IMR-90 (cell line): ENCODE measurements around the gene CACNA1G. TPM values are rescaled to one million over a fixed set of nuclear protein-coding genes. Genes with fewer than 3 reads are reported as not detected.

Experiments
- ATAC-seq: fragments of 200-7000 bp; cut with Tn5 transposase; 2 replicates; pipeline ENCODE4 v1.9.1; 2020; ENCODE audit warnings: low read depth, mild to moderate bottlenecking, moderate library complexity
- BruUV-seq: library from RNA; stranded (reverse); fragments of 400-500 nt; replicated peaks from 2 replicates; lab custom pipeline; 2021; lab: Mats Ljungman, UMichigan
- CTCF ChIA-PET: fragments of 300-600 bp; formaldehyde crosslinking; extraction: SDS; loops from one replicate; lab custom pipeline; 2021; ENCODE audit warnings: antibody characterized with exemption; lab: Yijun Ruan, JAX
- POLR2A ChIA-PET: fragments of 300-600 bp; sonication (Branson Sonifier 250); formaldehyde crosslinking; loops from one replicate; lab custom pipeline; 2022; ENCODE audit warnings: antibody characterized with exemption; ENCODE audit not compliant: unreplicated experiment; lab: Charles Lee
- DNase-seq: peaks from one replicate; pipeline ENCODE4 v3.0.0; 2013
- H2AFZ ChIP-seq: replicated peaks from 2 replicates; pipeline ENCODE3; 2013; ENCODE audit warnings: low read length, mild to moderate bottlenecking; ENCODE audit not compliant: poor library complexity
- H2AK5ac ChIP-seq: 2 replicates; pipeline ENCODE4 v1.6.1; 2013; ENCODE audit warnings: low read depth, low read length, inconsistent platforms
- H2AK9ac ChIP-seq: replicated peaks from 2 replicates; pipeline ENCODE3; 2013; ENCODE audit warnings: mild to moderate bottlenecking, low read depth, low read length, moderate library complexity; ENCODE audit not compliant: poor library complexity
- H2BK120ac ChIP-seq: 2 replicates; pipeline ENCODE4 v1.6.1; 2013; ENCODE audit warnings: low read depth, low read length, inconsistent platforms
- H2BK15ac ChIP-seq: 3 replicates; pipeline ENCODE4 v1.6.1; 2013; ENCODE audit warnings: low read depth, low read length, inconsistent platforms
- H2BK20ac ChIP-seq: 2 replicates; pipeline ENCODE4 v1.6.1; 2013; ENCODE audit warnings: low read depth, mild to moderate bottlenecking, inconsistent platforms, low read length, moderate library complexity
- H2BK5ac ChIP-seq: 2 replicates; pipeline ENCODE4 v1.6.1; 2013; ENCODE audit warnings: mild to moderate bottlenecking, low read depth, low read length, inconsistent platforms; ENCODE audit not compliant: poor library complexity, severe bottlenecking
- H3K14ac ChIP-seq: replicated peaks from 2 replicates; pipeline ENCODE4 v1.6.1; 2013; ENCODE audit warnings: low read depth, low read length, inconsistent platforms
- H3K18ac ChIP-seq: 2 replicates; pipeline ENCODE4 v1.6.1; 2013; ENCODE audit warnings: low read depth, low read length, control low read depth
- H3K23ac ChIP-seq: 2 replicates; pipeline ENCODE4 v1.6.1; 2013; ENCODE audit warnings: low read depth, low read length, inconsistent platforms
- H3K27ac ChIP-seq: 2 replicates; pipeline ENCODE4 v1.5.1; 2013; ENCODE audit warnings: mild to moderate bottlenecking, control low read depth, low read length; ENCODE audit not compliant: insufficient read depth
- H3K27me3 ChIP-seq: 2 replicates; pipeline ENCODE4 v1.6.1; 2013; ENCODE audit warnings: low read length; ENCODE audit not compliant: control insufficient read depth, insufficient read depth
- H3K36me3 ChIP-seq: 2 replicates; pipeline ENCODE4 v1.6.1; 2013; ENCODE audit warnings: low read length, mixed read lengths; ENCODE audit not compliant: control insufficient read depth, insufficient read depth
- H3K4ac ChIP-seq: 2 replicates; pipeline ENCODE4 v1.6.1; 2013; ENCODE audit warnings: low read depth, low read length, inconsistent platforms
- H3K4me1 ChIP-seq: 2 replicates; pipeline ENCODE4 v1.6.1; 2013; ENCODE audit warnings: low read length, mixed read lengths; ENCODE audit not compliant: control insufficient read depth, insufficient read depth
- H3K4me2 ChIP-seq: 2 replicates; pipeline ENCODE4 v1.6.1; 2013; ENCODE audit warnings: low read depth, mild to moderate bottlenecking, control low read depth, low read length, moderate library complexity
- H3K4me3 ChIP-seq: 2 replicates; pipeline ENCODE4 v1.5.1; 2013; ENCODE audit warnings: low read depth, mild to moderate bottlenecking, control low read depth, low read length, moderate library complexity; ENCODE audit not compliant: insufficient read depth
- H3K56ac ChIP-seq: 2 replicates; pipeline ENCODE4 v1.6.1; 2013; ENCODE audit warnings: low read length, inconsistent platforms; ENCODE audit not compliant: insufficient read depth; ENCODE audit errors: extremely low read depth
- H3K79me1 ChIP-seq, 2 experiments: 2 replicates each; pipeline ENCODE4 v1.6.1; 2013; ENCODE audit warnings: low read length in 2 of 2, inconsistent platforms in 1 of 2, low read depth in 1 of 2
- H3K9ac ChIP-seq: 2 replicates; pipeline ENCODE4 v1.6.1; 2013; ENCODE audit warnings: low read depth, low read length, control low read depth
- H3K9me1 ChIP-seq: 2 replicates; pipeline ENCODE4 v1.6.1; 2013; ENCODE audit warnings: low read length, inconsistent platforms; ENCODE audit not compliant: insufficient read depth
- H3K9me3 ChIP-seq: 2 replicates; pipeline ENCODE4 v1.6.1; 2013; ENCODE audit warnings: low read length; ENCODE audit not compliant: control insufficient read depth, insufficient read depth
- H4K20me1 ChIP-seq: 2 replicates; pipeline ENCODE4 v1.6.1; 2013; ENCODE audit warnings: low read length, inconsistent platforms; ENCODE audit not compliant: insufficient read depth
- H4K5ac ChIP-seq: 2 replicates; pipeline ENCODE4 v1.6.1; 2013; ENCODE audit warnings: mild to moderate bottlenecking, low read depth, low read length, control low read depth
- H4K8ac ChIP-seq, 2 experiments: 2 replicates each; pipeline ENCODE4 v1.6.1; 2013; ENCODE audit warnings: low read depth in 2 of 2, low read length in 2 of 2, control low read depth in 1 of 2, inconsistent platforms in 1 of 2
- H4K91ac ChIP-seq: 2 replicates; pipeline ENCODE4 v1.6.1; 2013; ENCODE audit warnings: low read depth, low read length, inconsistent platforms; ENCODE audit not compliant: insufficient read depth
- CEBPB ChIP-seq: IDR thresholded peaks from 2 replicates; pipeline ENCODE4 v1.6.1; 2012; ENCODE audit warnings: low read depth, low read length, improper control_type of control experiment
- CHD1 ChIP-seq: IDR thresholded peaks from 2 replicates; pipeline ENCODE4 v1.6.1; 2012; ENCODE audit warnings: low read depth, low read length, improper control_type of control experiment
- CTCF ChIP-seq: conservative IDR thresholded peaks from 2 replicates; pipeline ENCODE4 v1.5.1; 2012; ENCODE audit warnings: mild to moderate bottlenecking, low read depth, low read length, improper control_type of control experiment
- FOS ChIP-seq: fragments of 150-350 bp; IDR thresholded peaks from 2 replicates; pipeline ENCODE4 v1.6.1; 2016; ENCODE audit warnings: low read depth, low read length
- MAFK ChIP-seq: IDR thresholded peaks from 2 replicates; pipeline ENCODE4 v1.6.1; 2012; ENCODE audit warnings: low read depth, low read length, improper control_type of control experiment
- MAZ ChIP-seq: IDR thresholded peaks from 2 replicates; pipeline ENCODE4 v1.6.1; 2012; ENCODE audit warnings: low read depth, mild to moderate bottlenecking, low read length, improper control_type of control experiment, moderate library complexity, borderline replicate concordance
- MXI1 ChIP-seq: IDR thresholded peaks from 2 replicates; pipeline ENCODE4 v1.6.1; 2012; ENCODE audit warnings: low read depth, mild to moderate bottlenecking, low read length, moderate library complexity, borderline replicate concordance
- RAD21 ChIP-seq: IDR thresholded peaks from 2 replicates; pipeline ENCODE4 v1.6.1; 2012; ENCODE audit warnings: low read length, improper control_type of control experiment
- RCOR1 ChIP-seq: IDR thresholded peaks from 2 replicates; pipeline ENCODE4 v1.6.1; 2012; ENCODE audit warnings: mild to moderate bottlenecking, low read length, improper control_type of control experiment; ENCODE audit not compliant: insufficient replicate concordance
- SMC3 ChIP-seq: fragments of 150-350 bp; IDR thresholded peaks from 2 replicates; pipeline ENCODE4 v1.6.1; 2016; ENCODE audit warnings: low read depth, mild to moderate bottlenecking, antibody characterized with exemption, low read length, moderate library complexity
- WGBS, 2 experiments: methylation state at CpG; one replicate each; pipeline versions ENCODE4 v1.1.5 to v1.1.7; 2013; ENCODE audit warnings: missing lambda C conversion rate in 2 of 2; ENCODE audit not compliant: insufficient read length in 1 of 2; ENCODE audit errors: extremely low coverage in 2 of 2; 5-methylcytosine and 5-hydroxymethylcytosine counted together
- dilution Hi-C: fragments of 300-500 bp; cut with HindIII; formaldehyde crosslinking; loops from one replicate; pipeline ENCODE4 v1.14.3; 2018; ENCODE audit warnings: low sequenced_read_pairs; ENCODE audit not compliant: unreplicated experiment
- in situ Hi-C: fragments of 300-500 bp; cut with MboI; formaldehyde crosslinking; loops from 3 replicates; pipeline ENCODE4 v1.14.3; 2019; ENCODE audit warnings: low sequenced_read_pairs, inconsistent platforms, mixed read lengths
- intact Hi-C: fragments of 100-400 bp; cut with micrococcal nuclease; formaldehyde crosslinking; loops from 2 replicates; pipeline ENCODE4 v1.10.0; 2022
- polyA plus RNA-seq, 3 experiments: library from polyadenylated mRNA; depleted of rRNA; stranded (reverse); fragments of >200 nt; gene quantifications; 2 replicates each; pipeline ENCODE4 v1.2.3, GENCODE V29; 2012; ENCODE audit warnings: low replicate concordance in 1 of 3
- total RNA-seq: library from RNA; depleted of rRNA; stranded (reverse); fragments of >200 nt; gene quantifications from 2 replicates; pipeline ENCODE4 v1.2.3, GENCODE V29; 2012
- TF ChIP-seq, protein P1 (sequence below): fragments of 150-350 bp; IDR thresholded peaks from 2 replicates; pipeline ENCODE4 v1.6.1; 2016; ENCODE audit warnings: low read depth, mild to moderate bottlenecking, low read length, moderate library complexity, borderline replicate concordance

The CACNA1G gene
- total and polyA plus RNA-seq, 2 of the 4 experiments (the other 2 are of a cell fraction): under 0.01 to 0.03 TPM

GRCh38 chr17:50571681-50572080, 11.2 kb downstream of the CACNA1G start:
- Histone ChIP-seq H2AK5ac (no peak overlapping the region), H3K4me3 (no peak overlapping the region), H4K20me1 (no peaks in the 10 kb centered on the region), H3K27me3 (peaks cover 48% of the 10 kb centered on the region), H4K91ac (no peak overlapping the region), H3K18ac (no peak overlapping the region), H3K23ac (no peak overlapping the region), H2BK20ac (no peak overlapping the region), H2BK15ac (no peak overlapping the region), H3K36me3 (no peaks in the 10 kb centered on the region), H2BK5ac (no peak overlapping the region), H3K27ac (no peak overlapping the region), H3K14ac (no peak overlapping the region), H3K9me3 (no peaks in the 10 kb centered on the region), H2BK120ac (no peak overlapping the region), H4K5ac (no peak overlapping the region), H3K9ac (no peak overlapping the region), H4K8ac (no peak overlapping the region), H3K4me1 (no peaks in the 10 kb centered on the region), H3K4ac (no peak overlapping the region), H3K9me1 (no peaks in the 10 kb centered on the region), H3K4me2 (no peak overlapping the region), H2AFZ (no peak overlapping the region), H2AK9ac (no peak overlapping the region), H3K56ac (no peak overlapping the region), H3K79me1 (no peaks in the 10 kb centered on the region)
- no TSS peak for BruUV-seq
- in situ Hi-C loops: no loop called here
- no peak for DNase-seq
- intact Hi-C loops: no loop called here
- ATAC-seq: no peak
- dilution Hi-C loops: no loop called here
- CTCF ChIA-PET: no interaction called here
- no peak for TF ChIP-seq RCOR1
- TF ChIP-seq CHD1: no peak
- no peak for TF ChIP-seq SMC3
- TF ChIP-seq CEBPB: no peak
- TF ChIP-seq MAFK: no peak
- no peak for TF ChIP-seq MAZ
- TF ChIP-seq, protein P1, sequence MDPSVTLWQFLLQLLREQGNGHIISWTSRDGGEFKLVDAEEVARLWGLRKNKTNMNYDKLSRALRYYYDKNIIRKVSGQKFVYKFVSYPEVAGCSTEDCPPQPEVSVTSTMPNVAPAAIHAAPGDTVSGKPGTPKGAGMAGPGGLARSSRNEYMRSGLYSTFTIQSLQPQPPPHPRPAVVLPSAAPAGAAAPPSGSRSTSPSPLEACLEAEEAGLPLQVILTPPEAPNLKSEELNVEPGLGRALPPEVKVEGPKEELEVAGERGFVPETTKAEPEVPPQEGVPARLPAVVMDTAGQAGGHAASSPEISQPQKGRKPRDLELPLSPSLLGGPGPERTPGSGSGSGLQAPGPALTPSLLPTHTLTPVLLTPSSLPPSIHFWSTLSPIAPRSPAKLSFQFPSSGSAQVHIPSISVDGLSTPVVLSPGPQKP: no peak
- TF ChIP-seq RAD21: no peak
- no peak for TF ChIP-seq CTCF
- TF ChIP-seq FOS: no peak
- no peak for TF ChIP-seq MXI1
- POLR2A ChIA-PET: no interaction called here
- WGBS, 2 experiments: 75% methylated on average over 13 of the region's 19 CpGs; no CpG with 5 or more reads in 1 of the 2 experiments
